ENCODE results near the gene CLEC2L. TPM values are rescaled to one million over a fixed set of nuclear protein-coding genes. Genes with fewer than 3 reads are reported as not detected.

The CLEC2L gene
- total and polyA plus RNA-seq, 2 experiments from 2014 or later: not detected

GRCh38 chr7:139571190-139571589, 47.7 kb downstream of the CLEC2L start:
- Histone ChIP-seq H3K4me3 (no peak overlapping the region), H3K9me2 (replicated peaks; ENCODE audit: insufficient read depth) (no peaks in the 10 kb centered on the region), H3K4me1 (ENCODE audit: insufficient read depth) (no peaks in the 10 kb centered on the region), H3K36me3 (replicated peaks; ENCODE audit: insufficient read depth, low read depth) (no peaks in the 10 kb centered on the region), H3K27me3 (no peaks in the 10 kb centered on the region), H2AFZ (no peak overlapping the region), H3K4me2 (no peak overlapping the region), H3K79me2 (no peaks in the 10 kb centered on the region), H3K27ac (no peak overlapping the region), H3K9me3 (ENCODE audit: low read depth) (no peaks in the 10 kb centered on the region), H4K20me1 (ENCODE audit: insufficient read depth, poor library complexity, severe bottlenecking) (no peaks in the 10 kb centered on the region)
- TF ChIP-seq EZH2phosphoT487 (IDR thresholded peaks at IDR 0.05; ENCODE audit: low read depth, severe bottlenecking, unreplicated experiment): no peak
- TF ChIP-seq EZH2 (IDR thresholded peaks at IDR 0.05; ENCODE audit: borderline replicate concordance): no peak
- TF ChIP-seq CTCF (IDR thresholded peaks at IDR 0.05; ENCODE audit: poor library complexity): no peak
- WGBS (ENCODE audit: low lambda C conversion rate, missing lambda C conversion rate): 87% methylated on average over 20 of the region's 20 CpGs
- DNase-seq (ENCODE audit: low spot score): no peak

GRCh38 chr7:139571651-139572050, 48.2 kb downstream of the CLEC2L start:
- no peaks in the 10 kb centered on the region for H3K27me3 ChIP-seq
- no peak overlapping the region for H3K4me2 ChIP-seq
- H3K4me3 ChIP-seq: no peak overlapping the region
- no peaks in the 10 kb centered on the region for H3K36me3 ChIP-seq (replicated peaks; ENCODE audit: insufficient read depth, low read depth)
- no peak for DNase-seq (ENCODE audit: low spot score)
- no peak for TF ChIP-seq CTCF (IDR thresholded peaks at IDR 0.05; ENCODE audit: poor library complexity)
- TF ChIP-seq EZH2 (IDR thresholded peaks at IDR 0.05; ENCODE audit: borderline replicate concordance): no peak
- TF ChIP-seq EZH2phosphoT487 (IDR thresholded peaks at IDR 0.05; ENCODE audit: low read depth, severe bottlenecking, unreplicated experiment): no peak
- no peaks in the 10 kb centered on the region for H3K4me1 ChIP-seq (ENCODE audit: insufficient read depth)
- H4K20me1 ChIP-seq (ENCODE audit: insufficient read depth, poor library complexity, severe bottlenecking): no peaks in the 10 kb centered on the region
- no peaks in the 10 kb centered on the region for H3K79me2 ChIP-seq
- H3K27ac ChIP-seq: no peak overlapping the region
- H2AFZ ChIP-seq: no peak overlapping the region
- H3K9me3 ChIP-seq (ENCODE audit: low read depth): no peaks in the 10 kb centered on the region
- H3K9me2 ChIP-seq (replicated peaks; ENCODE audit: insufficient read depth): no peaks in the 10 kb centered on the region
- WGBS (ENCODE audit: low lambda C conversion rate, missing lambda C conversion rate): 98% methylated on average over 20 of the region's 20 CpGs

- 98% methylated on average over 15 of the region's 15 CpGs for WGBS (ENCODE audit: low lambda C conversion rate, missing lambda C conversion rate)
- Histone ChIP-seq H2AFZ (no peak overlapping the region), H4K20me1 (ENCODE audit: insufficient read depth, poor library complexity, severe bottlenecking) (no peaks in the 10 kb centered on the region), H3K9me2 (replicated peaks; ENCODE audit: insufficient read depth) (no peaks in the 10 kb centered on the region), H3K36me3 (replicated peaks; ENCODE audit: insufficient read depth, low read depth) (no peaks in the 10 kb centered on the region), H3K4me3 (no peak overlapping the region), H3K27me3 (no peaks in the 10 kb centered on the region), H3K79me2 (no peaks in the 10 kb centered on the region), H3K27ac (no peak overlapping the region), H3K4me1 (ENCODE audit: insufficient read depth) (no peaks in the 10 kb centered on the region), H3K9me3 (ENCODE audit: low read depth) (no peaks in the 10 kb centered on the region), H3K4me2 (no peak overlapping the region)
- DNase-seq (ENCODE audit: low spot score): no peak
- TF ChIP-seq EZH2phosphoT487 (IDR thresholded peaks at IDR 0.05; ENCODE audit: low read depth, severe bottlenecking, unreplicated experiment) (no peak), CTCF (IDR thresholded peaks at IDR 0.05; ENCODE audit: poor library complexity) (no peak), EZH2 (IDR thresholded peaks at IDR 0.05; ENCODE audit: borderline replicate concordance) (no peak)
Measured at GRCh38 chr7:139572071-139572470, 48.6 kb downstream of the CLEC2L start.

All from hepatocyte (in vitro differentiated cells).